ENCODE data around the gene DISP1.

Gene DISP1

GRCh38 chr1:222791006-222791710 lies 23.7 kb upstream of the DISP1 start:
- H3K27ac ChIP-seq: no peak overlapping the region
- no peak overlapping the region for H3K4me3 ChIP-seq

DNA sequence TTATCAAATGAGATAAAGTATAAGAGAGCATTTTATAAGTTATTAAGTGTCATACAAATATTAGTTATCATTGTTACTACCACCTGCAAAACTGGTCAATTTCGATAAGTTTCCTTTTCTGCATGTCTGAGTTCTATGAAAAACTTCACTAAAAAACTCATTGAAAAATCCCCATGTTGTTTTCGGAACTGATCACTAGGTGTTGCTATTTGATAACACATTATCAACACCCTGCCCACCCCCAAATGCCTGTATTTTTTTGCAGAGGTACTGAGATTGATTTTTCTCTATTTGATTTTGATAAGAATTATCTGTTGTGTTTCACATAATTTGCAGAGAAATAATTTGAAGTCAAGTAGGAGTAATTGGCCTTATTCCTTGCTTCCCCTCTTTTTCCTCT lies 22.1 kb upstream of the DISP1 start:
- Histone ChIP-seq H3K4me3 (no peak overlapping the region), H3K27ac (no peak overlapping the region)

- no peak overlapping the region for H3K27ac ChIP-seq
- H3K4me3 ChIP-seq: no peak overlapping the region
Measured at GRCh38 chr1:222794656-222795474, 20.0 kb upstream of the DISP1 start.

DNA sequence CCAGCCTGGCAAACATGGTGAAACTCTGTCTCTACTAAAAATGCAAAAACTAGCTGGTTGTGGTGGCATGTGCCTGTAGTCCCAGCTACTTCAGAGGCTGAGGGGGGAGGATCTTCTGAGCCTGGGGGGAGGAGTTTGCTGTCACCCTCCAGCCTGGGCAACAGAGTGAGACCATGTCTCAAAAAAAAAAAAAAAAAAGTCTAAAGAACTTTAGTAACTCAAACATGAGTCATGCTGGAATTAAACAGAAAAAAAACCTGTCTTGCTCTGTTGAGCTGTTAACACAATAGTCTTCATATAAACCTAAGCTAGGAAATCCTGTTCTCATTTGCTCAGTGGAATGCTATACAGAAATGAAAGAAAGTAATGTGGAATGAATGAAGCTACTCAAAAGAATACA lies 16.7 kb upstream of the DISP1 start:
- no peak overlapping the region for H3K27ac ChIP-seq
- no peak overlapping the region for H3K4me3 ChIP-seq

DNA sequence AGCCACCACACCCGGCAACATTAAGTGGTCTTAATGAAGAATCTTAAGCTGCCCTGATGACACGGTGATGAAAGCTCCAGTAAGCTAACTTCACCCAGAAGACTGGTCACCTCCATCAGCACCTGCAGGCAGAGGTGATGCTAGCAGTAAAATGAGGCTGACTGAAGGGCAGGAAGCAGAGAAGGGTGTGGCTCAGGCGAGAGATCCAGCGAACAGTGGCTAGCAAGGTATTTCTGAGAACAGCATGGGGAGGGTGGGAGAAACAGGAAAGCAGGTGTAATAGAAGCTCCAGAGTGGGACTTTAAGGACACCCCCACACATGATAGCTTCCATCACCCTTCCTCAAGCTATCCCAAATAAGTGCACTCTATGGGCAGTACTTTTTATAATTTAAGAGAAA lies 15.9 kb upstream of the DISP1 start:
- no peak overlapping the region for H3K27ac ChIP-seq

GRCh38 chr1:222801067-222801466 lies 13.8 kb upstream of the DISP1 start:
- H3K4me3 ChIP-seq: no peak overlapping the region
- H3K27ac ChIP-seq: no peak overlapping the region

More for the DNA sequence above, 15.9 kb upstream of the DISP1 start:
- no peak overlapping the region for H3K4me3 ChIP-seq

DNA sequence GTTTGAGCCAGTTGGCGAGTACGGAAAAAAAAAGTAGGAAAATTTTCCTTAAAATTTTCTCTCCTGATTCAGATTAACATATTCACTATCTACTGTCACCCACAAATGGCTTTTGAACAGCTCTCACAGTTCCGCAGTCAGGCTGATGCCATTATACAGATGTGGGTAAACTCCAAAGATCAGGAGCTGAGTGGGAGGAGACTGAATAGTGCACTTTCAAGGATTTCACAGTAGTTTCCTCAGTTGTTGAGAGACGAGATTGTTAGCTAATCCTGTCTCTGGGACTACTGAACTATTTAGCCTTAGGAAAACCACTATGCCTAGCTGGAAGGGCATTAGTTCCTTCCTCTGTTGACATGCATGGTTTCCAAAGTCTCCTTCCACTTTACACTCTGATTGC lies 3.2 kb upstream of the DISP1 start:
- Histone ChIP-seq H3K27ac (no peak overlapping the region), H3K4me3 (no peak overlapping the region)

GRCh38 chr1:222813866-222814535 lies 838 bp upstream of the DISP1 start:
- H3K27ac ChIP-seq: peak overlapping the region in 19 of 21 experiments; percentile 77 to 97 (median 93)
- H3K4me3 ChIP-seq: peak overlapping the region in 6 of 7 experiments; percentile 76 to 95 (median 87)

DNA sequence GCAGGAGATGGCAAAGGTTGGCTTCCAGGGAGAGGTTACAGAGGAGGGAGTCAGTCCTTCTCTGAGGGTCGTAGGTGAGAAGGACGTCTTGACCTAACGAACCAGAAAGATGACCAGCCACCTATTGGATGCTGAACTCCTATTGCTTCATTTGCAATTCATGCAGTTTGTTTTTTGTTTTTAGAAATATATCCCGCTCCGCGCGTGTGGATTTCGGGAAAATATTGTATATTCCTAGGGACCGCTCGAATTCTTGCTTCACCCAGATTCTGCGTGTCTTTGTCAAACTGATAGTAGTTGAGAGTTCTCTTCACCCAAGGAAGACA lies 564 bp downstream of the DISP1 start:
- peak overlapping the region; percentile 76 to 95 (median 87) for H3K4me3 ChIP-seq
- H3K27ac ChIP-seq: peak overlapping the region in 20 of 21 experiments; percentile 35 to 97 (median 91)

DNA sequence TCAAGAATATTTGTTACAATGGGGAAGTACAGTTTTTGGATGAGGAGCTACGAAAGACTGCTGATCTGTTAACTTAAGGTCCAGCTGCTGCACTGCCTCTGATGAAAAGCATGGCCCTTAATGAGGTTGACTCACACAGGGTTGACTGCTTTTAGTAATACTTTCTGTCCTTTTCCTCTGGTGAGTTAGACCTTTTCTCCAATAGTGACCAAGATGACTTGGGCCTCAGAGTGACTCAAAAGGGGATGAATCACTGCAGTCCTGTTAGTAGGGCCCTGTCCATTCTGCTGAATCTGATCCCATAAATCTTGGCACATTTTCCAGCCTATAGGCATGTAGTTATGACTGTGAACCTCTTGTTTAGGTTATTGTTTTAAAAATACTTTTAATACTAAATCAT lies 2.7 kb downstream of the DISP1 start:
- Histone ChIP-seq H3K27ac (peak overlapping the region in 1 of 21 experiments; percentile 23), H3K4me3 (no peak overlapping the region)

- Histone ChIP-seq H3K4me3 (no peak overlapping the region), H3K27ac (peak overlapping the region in 2 of 21 experiments; percentile 23 to 31)
Measured at GRCh38 chr1:222818171-222818570, 3.3 kb downstream of the DISP1 start.

DNA sequence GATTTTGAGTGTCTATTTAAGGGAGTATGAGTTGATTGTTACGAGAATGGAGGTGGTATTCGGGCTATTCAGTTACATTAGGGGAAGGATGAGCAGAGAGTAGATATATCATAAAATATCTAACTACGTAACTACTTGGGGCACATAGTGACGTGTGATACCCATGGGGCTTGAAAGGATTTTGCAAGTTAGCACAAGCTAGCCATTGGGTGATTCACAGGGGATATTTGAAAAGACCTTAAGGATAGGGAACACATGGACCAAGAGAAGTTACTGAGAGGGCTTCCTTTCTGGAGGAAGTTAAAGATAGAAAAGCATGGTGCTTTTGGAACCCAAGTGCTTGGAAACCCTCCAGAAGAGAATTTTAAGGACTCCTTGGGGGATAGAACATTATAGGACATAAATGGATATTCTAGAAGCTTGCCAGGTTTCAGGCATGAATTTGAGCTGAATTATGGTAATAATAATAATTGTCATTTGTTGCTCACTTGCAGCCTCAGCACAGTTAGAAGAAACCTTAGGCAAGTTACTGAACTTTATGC lies 5.4 kb downstream of the DISP1 start:
- no peak overlapping the region for H3K4me3 ChIP-seq
- H3K27ac ChIP-seq: no peak overlapping the region

- no peak overlapping the region for H3K27ac ChIP-seq
- no peak overlapping the region for H3K4me3 ChIP-seq
Measured at GRCh38 chr1:222821239-222821638, 6.4 kb downstream of the DISP1 start.

DNA sequence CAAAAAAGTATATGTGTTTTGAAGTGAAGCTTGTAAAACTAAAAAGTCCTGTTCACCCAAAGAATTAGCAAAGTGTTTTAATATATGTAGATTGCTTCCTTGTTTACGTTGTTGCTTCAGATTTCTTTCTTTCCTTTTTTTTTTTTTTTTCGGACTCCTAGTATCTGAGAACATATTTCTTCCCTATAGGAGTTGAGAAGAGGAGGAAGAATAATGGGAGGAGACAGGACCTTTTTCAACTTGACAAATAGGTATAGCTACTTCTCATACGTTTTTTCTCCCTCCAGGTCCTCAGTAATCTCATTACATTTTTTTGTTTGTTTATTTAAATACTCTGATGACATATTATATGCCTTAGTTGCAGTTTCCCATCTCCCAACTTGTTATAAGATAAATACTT lies 8.9 kb downstream of the DISP1 start:
- H3K27ac ChIP-seq: no peak overlapping the region

GRCh38 chr1:222824641-222825040 lies 9.8 kb downstream of the DISP1 start:
- Histone ChIP-seq H3K4me3 (no peak overlapping the region), H3K27ac (no peak overlapping the region)

More for the DNA sequence above, 8.9 kb downstream of the DISP1 start:
- H3K4me3 ChIP-seq: no peak overlapping the region

GRCh38 chr1:222828939-222829338 lies 14.1 kb downstream of the DISP1 start:
- Histone ChIP-seq H3K27ac (no peak overlapping the region), H3K4me3 (no peak overlapping the region)

GRCh38 chr1:222829868-222830267 lies 15.0 kb downstream of the DISP1 start:
- Histone ChIP-seq H3K27ac (peak overlapping the region in 4 of 21 experiments; percentile 6 to 62 (median 28)), H3K4me3 (no peak overlapping the region)

- Histone ChIP-seq H3K4me3 (no peak overlapping the region), H3K27ac (no peak overlapping the region)
Measured at GRCh38 chr1:222833356-222833876, 18.6 kb downstream of the DISP1 start.

DNA sequence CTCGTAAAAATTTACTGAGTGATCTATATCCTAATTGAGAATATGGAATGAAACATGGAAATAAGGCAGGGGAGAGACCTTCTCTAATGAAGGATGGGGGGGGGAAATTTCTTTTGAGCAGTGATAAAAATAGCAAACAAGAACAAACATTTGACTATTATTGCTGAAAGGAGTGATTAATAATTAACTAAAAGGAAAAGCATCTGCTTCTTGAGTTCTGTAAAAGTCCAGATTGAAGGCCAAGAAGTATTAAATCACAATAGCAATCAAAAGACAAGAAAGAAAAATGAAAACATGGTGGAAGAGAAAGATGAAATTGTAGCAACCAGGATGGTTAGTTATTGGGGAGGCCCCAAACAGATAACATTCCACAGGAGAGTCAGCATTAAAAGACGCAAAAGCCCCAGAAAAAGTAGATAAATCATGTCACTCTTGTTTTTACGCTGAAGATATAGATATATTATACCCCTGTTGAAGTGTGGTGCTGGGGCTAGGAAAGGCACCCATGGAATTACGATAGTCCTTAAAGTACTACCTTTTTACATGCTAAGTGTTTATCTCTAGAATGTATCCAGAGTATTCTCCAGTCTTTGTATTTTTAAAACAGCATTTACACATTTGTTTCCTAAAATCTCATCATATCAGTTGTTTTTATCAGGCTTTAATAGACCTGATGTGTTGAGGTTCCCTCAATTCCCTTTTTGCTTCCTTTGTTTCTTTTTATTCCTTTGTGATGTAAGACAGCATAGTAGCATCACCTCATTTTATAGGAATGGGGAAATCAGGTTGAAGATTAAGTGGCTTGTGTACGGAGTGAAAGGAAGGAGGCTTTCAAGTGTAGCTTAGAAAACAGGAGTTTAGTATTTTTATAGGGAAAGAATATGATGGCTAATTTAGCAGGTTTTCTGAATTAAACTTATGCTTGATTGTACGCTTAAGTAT lies 28.9 kb downstream of the DISP1 start:
- no peak overlapping the region for H3K4me3 ChIP-seq
- H3K27ac ChIP-seq: no peak overlapping the region
